PC-3 (cell line): ENCODE data around the gene ADAMTS17. TPM values are rescaled to one million over a fixed set of nuclear protein-coding genes. Genes with fewer than 3 reads are reported as not detected.

Source experiments
- ATAC-seq: fragments of 200-7000 bp; cut with Tn5 transposase; 2 replicates; pipeline ENCODE4 v1.9.1; 2020; ENCODE audit warnings: mild to moderate bottlenecking, moderate library complexity
- BruUV-seq: library from RNA; stranded (reverse); fragments of 400-500 nt; replicated peaks from 2 replicates; lab custom pipeline; 2021; lab: Mats Ljungman, UMichigan
- CTCF ChIA-PET: fragments of 300-600 bp; sonication (Branson Sonifier 250); formaldehyde crosslinking; loops from one replicate; lab custom pipeline; 2022; ENCODE audit warnings: antibody characterized with exemption; lab: Charles Lee
- POLR2A ChIA-PET: fragments of 300-600 bp; sonication (Branson Sonifier 250); formaldehyde crosslinking; loops from one replicate; lab custom pipeline; 2022; ENCODE audit warnings: antibody characterized with exemption; ENCODE audit not compliant: unreplicated experiment; lab: Charles Lee
- DNase-seq: peaks from one replicate; pipeline ENCODE4 v3.0.0-alpha.2; 2015
- H2AFZ ChIP-seq: fragments of 300-600 bp; sonication (generic); 2 replicates; pipeline ENCODE4 v1.6.0; 2016; ENCODE audit warnings: antibody characterized with exemption, low read length
- H3F3A ChIP-seq: fragments of 300-600 bp; sonication (generic); one replicate; pipeline ENCODE4 v1.6.0; 2017; ENCODE audit warnings: antibody characterized with exemption, low read length, control low read depth, mild to moderate bottlenecking; ENCODE audit not compliant: unreplicated experiment
- H3K27ac ChIP-seq: fragments of 300-600 bp; sonication (generic); 2 replicates; pipeline ENCODE4 v1.5.1; 2016; ENCODE audit warnings: mild to moderate bottlenecking, low read length
- H3K27me3 ChIP-seq: fragments of 300-600 bp; sonication (generic); 2 replicates; pipeline ENCODE4 v1.6.1; 2016; ENCODE audit warnings: low read length, mixed read lengths
- H3K36me3 ChIP-seq: fragments of 300-600 bp; sonication (generic); 2 replicates; pipeline ENCODE4 v1.6.1; 2016; ENCODE audit warnings: low read depth, mixed run types, low read length, mixed read lengths
- H3K4me1 ChIP-seq: fragments of 300-600 bp; sonication (generic); 2 replicates; pipeline ENCODE4 v1.5.1; 2016; ENCODE audit warnings: low read length; ENCODE audit not compliant: insufficient read depth
- H3K4me2 ChIP-seq: fragments of 300-600 bp; sonication (generic); 2 replicates; pipeline ENCODE4 v1.6.0; 2016; ENCODE audit warnings: low read length
- H3K4me3 ChIP-seq: fragments of 300-600 bp; sonication (generic); 2 replicates; pipeline ENCODE4 v1.5.1; 2016; ENCODE audit warnings: mild to moderate bottlenecking, low read length, mixed read lengths
- H3K79me2 ChIP-seq: fragments of 300-600 bp; sonication (generic); 2 replicates; pipeline ENCODE4 v1.6.1; 2017; ENCODE audit warnings: low read length, mixed read lengths
- H3K9ac ChIP-seq: fragments of 300-600 bp; sonication (generic); 2 replicates; pipeline ENCODE4 v1.6.0; 2016; ENCODE audit warnings: mild to moderate bottlenecking, low read length
- H3K9me2 ChIP-seq: fragments of 300-600 bp; sonication (generic); replicated peaks from 2 replicates; pipeline ENCODE4 v1.6.1; 2016; ENCODE audit warnings: mixed run types, low read length, mixed read lengths
- H3K9me3 ChIP-seq: fragments of 300-600 bp; sonication (generic); 2 replicates; pipeline ENCODE4 v1.6.1; 2016; ENCODE audit warnings: low read length, mixed read lengths
- H4K20me1 ChIP-seq: fragments of 300-600 bp; sonication (generic); 2 replicates; pipeline ENCODE4 v1.6.1; 2016; ENCODE audit warnings: low read length, mixed read lengths
- EZH2 ChIP-seq: fragments of 300-600 bp; sonication (generic); IDR thresholded peaks from one replicate; pipeline ENCODE4 v1.6.1; 2017; ENCODE audit warnings: antibody characterized with exemption, mild to moderate bottlenecking, low read length; ENCODE audit not compliant: unreplicated experiment
- EZH2phosphoT487 ChIP-seq: fragments of 300-600 bp; sonication (generic); IDR thresholded peaks from 2 replicates; pipeline ENCODE4 v1.6.1; 2018; ENCODE audit warnings: mild to moderate bottlenecking, antibody characterized with exemption, low read length, borderline replicate concordance
- intact Hi-C: fragments of 100-400 bp; cut with micrococcal nuclease; formaldehyde crosslinking; loops from 2 replicates; pipeline ENCODE4 v1.9.0; 2023
- total RNA-seq: library from RNA; depleted of rRNA; stranded (reverse); fragments of >200 nt; gene quantifications from 2 replicates; pipeline ENCODE4 v1.2.3, GENCODE V29; 2014
- TF ChIP-seq, protein P1 (sequence below): fragments of 300-600 bp; sonication (generic); conservative IDR thresholded peaks from 2 replicates; pipeline ENCODE4 v1.5.1; 2017; ENCODE audit warnings: antibody characterized with exemption, low read depth, mild to moderate bottlenecking, low read length

ADAMTS17 gene
- total RNA-seq, 1 experiment from 2014 or later: 6.9 TPM

- no peak for DNase-seq
- no peaks in the 10 kb centered on the region for H4K20me1 ChIP-seq
- H3K36me3 ChIP-seq: no peaks in the 10 kb centered on the region; the same call in 1 of the 2 replicates
- no peaks in the 10 kb centered on the region for H3K9me2 ChIP-seq
- H3K4me1 ChIP-seq: peaks cover 7% of the 10 kb centered on the region
- TF ChIP-seq, protein P1, sequence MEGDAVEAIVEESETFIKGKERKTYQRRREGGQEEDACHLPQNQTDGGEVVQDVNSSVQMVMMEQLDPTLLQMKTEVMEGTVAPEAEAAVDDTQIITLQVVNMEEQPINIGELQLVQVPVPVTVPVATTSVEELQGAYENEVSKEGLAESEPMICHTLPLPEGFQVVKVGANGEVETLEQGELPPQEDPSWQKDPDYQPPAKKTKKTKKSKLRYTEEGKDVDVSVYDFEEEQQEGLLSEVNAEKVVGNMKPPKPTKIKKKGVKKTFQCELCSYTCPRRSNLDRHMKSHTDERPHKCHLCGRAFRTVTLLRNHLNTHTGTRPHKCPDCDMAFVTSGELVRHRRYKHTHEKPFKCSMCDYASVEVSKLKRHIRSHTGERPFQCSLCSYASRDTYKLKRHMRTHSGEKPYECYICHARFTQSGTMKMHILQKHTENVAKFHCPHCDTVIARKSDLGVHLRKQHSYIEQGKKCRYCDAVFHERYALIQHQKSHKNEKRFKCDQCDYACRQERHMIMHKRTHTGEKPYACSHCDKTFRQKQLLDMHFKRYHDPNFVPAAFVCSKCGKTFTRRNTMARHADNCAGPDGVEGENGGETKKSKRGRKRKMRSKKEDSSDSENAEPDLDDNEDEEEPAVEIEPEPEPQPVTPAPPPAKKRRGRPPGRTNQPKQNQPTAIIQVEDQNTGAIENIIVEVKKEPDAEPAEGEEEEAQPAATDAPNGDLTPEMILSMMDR: no peak
- no peak for TF ChIP-seq EZH2
- TF ChIP-seq EZH2phosphoT487: no peak
- ChIA-PET CTCF (no interaction called here), POLR2A (no interaction called here)
- H2AFZ ChIP-seq: no peak overlapping the region
- no peaks in the 10 kb centered on the region; the same call in 1 of the 2 replicates for H3K9me3 ChIP-seq
- no peaks in the 10 kb centered on the region for H3F3A ChIP-seq
- H3K27ac ChIP-seq: no peak overlapping the region
- H3K27me3 ChIP-seq: no peaks in the 10 kb centered on the region
- intact Hi-C loops: no loop called here
- H3K4me3 ChIP-seq: no peak overlapping the region
- H3K79me2 ChIP-seq: no peaks in the 10 kb centered on the region
- BruUV-seq: no TSS peak
- no peak overlapping the region for H3K4me2 ChIP-seq
- no peak for ATAC-seq
- no peak overlapping the region for H3K9ac ChIP-seq
Observed at GRCh38 chr15:100171411-100171810, 170.4 kb downstream of the ADAMTS17 start.

DNA sequence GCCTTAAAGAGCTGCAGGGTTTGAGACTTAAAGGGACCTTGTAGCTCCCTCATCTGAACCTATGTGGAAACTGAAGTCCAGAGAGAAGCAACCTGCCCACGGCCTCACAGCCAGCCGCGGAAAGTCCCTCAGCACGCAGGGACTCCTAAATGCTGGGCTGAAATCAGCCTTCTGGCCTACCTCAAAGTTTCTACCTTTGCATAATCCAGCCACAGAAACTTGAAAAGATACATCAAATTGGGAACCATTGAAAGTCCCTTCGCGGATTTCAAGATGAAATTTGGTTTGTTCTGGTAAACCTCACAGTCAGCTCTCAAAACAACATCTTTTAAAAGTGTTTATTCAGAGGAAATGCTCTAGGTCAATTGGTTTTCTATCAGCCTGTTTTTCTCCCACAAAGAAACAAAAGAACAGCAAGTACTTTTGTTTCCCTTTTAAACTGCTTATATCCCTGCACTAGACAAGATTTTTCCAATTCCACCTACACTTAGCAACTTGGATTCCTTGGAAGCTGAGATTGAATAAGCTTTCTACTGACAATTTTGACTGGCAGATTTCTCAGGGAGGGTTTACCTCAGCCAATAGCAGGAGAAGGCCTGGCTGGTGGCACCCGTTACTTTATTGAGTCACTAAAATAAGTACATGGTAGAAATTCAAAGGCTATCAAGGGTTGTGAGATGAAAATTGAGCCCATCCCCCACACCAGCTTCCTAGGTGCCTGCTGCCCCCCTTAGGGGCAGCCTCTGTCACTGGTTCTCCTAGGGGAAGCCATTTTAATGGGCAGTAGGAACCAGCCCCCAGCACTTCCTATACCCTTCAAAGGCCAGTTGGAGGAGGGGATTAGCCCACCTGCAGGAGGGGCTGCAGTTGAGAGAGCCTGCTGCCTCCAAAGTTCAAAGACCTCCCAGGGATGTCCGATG is 171.2 kb downstream of the ADAMTS17 start:
- Histone ChIP-seq H3K4me1 (peaks cover 14% of the 10 kb centered on the region), H3K9me2 (no peaks in the 10 kb centered on the region), H3F3A (no peaks in the 10 kb centered on the region), H3K4me3 (no peak overlapping the region), H4K20me1 (no peaks in the 10 kb centered on the region), H3K9ac (no peak overlapping the region), H3K27ac (no peak overlapping the region), H3K9me3 (no peaks in the 10 kb centered on the region; the same call in 1 of the 2 replicates), H3K36me3 (no peaks in the 10 kb centered on the region; the same call in 1 of the 2 replicates), H3K27me3 (no peaks in the 10 kb centered on the region), H2AFZ (no peak overlapping the region), H3K4me2 (no peak overlapping the region), H3K79me2 (no peaks in the 10 kb centered on the region)
- TF ChIP-seq, protein P1: no peak
- no peak for TF ChIP-seq EZH2phosphoT487
- no peak for TF ChIP-seq EZH2
- BruUV-seq: no TSS peak
- ChIA-PET POLR2A (no interaction called here), CTCF (no interaction called here)
- ATAC-seq (no peak), DNase-seq (no peak)
- intact Hi-C loops: no loop called here
